ENCODE results near the gene ATP2C2. TPM values are rescaled to one million over a fixed set of nuclear protein-coding genes. Genes with fewer than 3 reads are reported as not detected.

ATP2C2 gene
- total RNA-seq, 1 experiment from 2014 or later, result 20.3 TPM

GRCh38 chr16:84513666-84514065 is 145.3 kb downstream of the ATP2C2 start:
- Histone ChIP-seq H3K4me1 (ENCODE audit: control insufficient read depth in 1 of 2, insufficient read depth in 2 of 2, low read length in 2 of 2) (peaks cover 0 to 18% of the 10 kb centered on the region in 2 experiments; a peak in 3 of 4 replicates), H3K27me3 (ENCODE audit: insufficient read depth, low read length) (no peaks in the 10 kb centered on the region), H3K4me3 (replicated peaks in 1 of 2; ENCODE audit: low read depth in 1 of 2, low read length in 2 of 2) (no peak overlapping the region), H3K9me3 (ENCODE audit: control insufficient read depth in 1 of 2, insufficient read depth in 1 of 2, low read depth in 1 of 2, low read length in 2 of 2) (no peaks in the 10 kb centered on the region), H3K79me2 (ENCODE audit: insufficient read depth, low read length) (no peaks in the 10 kb centered on the region), H3K27ac (ENCODE audit: low read depth, low read length) (no peak overlapping the region), H3K4me2 (ENCODE audit: low read length) (no peak overlapping the region), H2AFZ (ENCODE audit: low read depth, low read length, poor library complexity, severe bottlenecking) (no peak overlapping the region), H3K9ac (ENCODE audit: low read length) (no peak overlapping the region), H3K36me3 (ENCODE audit: control insufficient read depth in 1 of 2, insufficient read depth in 2 of 2, low read length in 2 of 2) (no peaks in the 10 kb centered on the region), H3K9me2 (ENCODE audit: insufficient read depth) (no peaks in the 10 kb centered on the region), H4K20me1 (ENCODE audit: insufficient read depth) (no peaks in the 10 kb centered on the region)
- ChIA-PET CTCF (interaction anchor here (2.2 kb wide), 1 partner anchor 109 kb away, joined by 5 read pairs; no protein-coding TSS in a partner anchor), POLR2A (interaction anchor here (0.8 to 1.6 kb wide), 2 partner anchors 105 to 306 kb away, joined by 3 to 4 read pairs; partner anchors contain the start of gene CRISPLD2), RAD21 (ENCODE audit: low non-redundant PET in 1 of 2, low total read pairs in 2 of 2, uncharacterized antibody in 2 of 2, unreplicated experiment in 2 of 2) (no interaction called here)
- no peak for ATAC-seq
- intact Hi-C loops (cut with micrococcal nuclease), result no loop called here
- no TSS peak for BruUV-seq (replicated peaks)
- no peak for DNase-seq (ENCODE audit: low read depth, low spot score)
- TF ChIP-seq POLR2A (IDR thresholded peaks at IDR 0.05; ENCODE audit: borderline replicate concordance, extremely low read depth, insufficient read depth, insufficient read length), result no peak
- TF ChIP-seq CTCF (IDR thresholded peaks at IDR 0.05 in 2 of 3, conservative IDR thresholded peaks at IDR 0.05 in 1 of 3; ENCODE audit: borderline replicate concordance in 1 of 3, insufficient read depth in 1 of 3, low read depth in 2 of 3, low read length in 2 of 3), result no peak
- TF ChIP-seq MAX (IDR thresholded peaks at IDR 0.05), result no peak
- no peak for TF ChIP-seq SP1 (IDR thresholded peaks at IDR 0.05; ENCODE audit: low read depth)
- no peak for TF ChIP-seq EGR1 (IDR thresholded peaks at IDR 0.05; ENCODE audit: low read depth)
- no peak for TF ChIP-seq ATF3 (IDR thresholded peaks at IDR 0.05)

Other genes with a start within 250 kb of the ATP2C2 start
- 35.8 TPM for gene HSDL1, start 223.4 kb upstream of the ATP2C2 start, total RNA-seq (2021; ENCODE audit: unreplicated experiment)
- 0.30 TPM for gene DNAAF1, start 223.2 kb upstream of the ATP2C2 start, total RNA-seq (2021; ENCODE audit: unreplicated experiment)
- 76.3 TPM for gene TAF1C, start 181.5 kb upstream of the ATP2C2 start, total RNA-seq (2021; ENCODE audit: unreplicated experiment)
- not detected for gene ADAD2, start 177.4 kb upstream of the ATP2C2 start, total RNA-seq (2021; ENCODE audit: unreplicated experiment)
- not detected for gene KCNG4, start 128.5 kb upstream of the ATP2C2 start, total RNA-seq (2021; ENCODE audit: unreplicated experiment)
- gene WFDC1, start 73.7 kb upstream of the ATP2C2 start, total RNA-seq (2021; ENCODE audit: unreplicated experiment), result 0.42 TPM
- 32.2 TPM for gene MEAK7, start 136.1 kb downstream of the ATP2C2 start, total RNA-seq (2021; ENCODE audit: unreplicated experiment)
- 276 TPM for gene COTL1, start 249.5 kb downstream of the ATP2C2 start, total RNA-seq (2021; ENCODE audit: unreplicated experiment)

Measured in HCT116 (cell line).